GM19324 (cell line): Measurements from ENCODE around the gene ACOT2.

Experiments used
- ATAC-seq: cut with Tn5 transposase; IDR thresholded peaks from one replicate; pipeline ENCODE4 v1.9.1; 2021; ENCODE audit warnings: mild to moderate bottlenecking, moderate library complexity; ENCODE audit not compliant: unreplicated experiment, low FRiP score

ACOT2 gene

DNA sequence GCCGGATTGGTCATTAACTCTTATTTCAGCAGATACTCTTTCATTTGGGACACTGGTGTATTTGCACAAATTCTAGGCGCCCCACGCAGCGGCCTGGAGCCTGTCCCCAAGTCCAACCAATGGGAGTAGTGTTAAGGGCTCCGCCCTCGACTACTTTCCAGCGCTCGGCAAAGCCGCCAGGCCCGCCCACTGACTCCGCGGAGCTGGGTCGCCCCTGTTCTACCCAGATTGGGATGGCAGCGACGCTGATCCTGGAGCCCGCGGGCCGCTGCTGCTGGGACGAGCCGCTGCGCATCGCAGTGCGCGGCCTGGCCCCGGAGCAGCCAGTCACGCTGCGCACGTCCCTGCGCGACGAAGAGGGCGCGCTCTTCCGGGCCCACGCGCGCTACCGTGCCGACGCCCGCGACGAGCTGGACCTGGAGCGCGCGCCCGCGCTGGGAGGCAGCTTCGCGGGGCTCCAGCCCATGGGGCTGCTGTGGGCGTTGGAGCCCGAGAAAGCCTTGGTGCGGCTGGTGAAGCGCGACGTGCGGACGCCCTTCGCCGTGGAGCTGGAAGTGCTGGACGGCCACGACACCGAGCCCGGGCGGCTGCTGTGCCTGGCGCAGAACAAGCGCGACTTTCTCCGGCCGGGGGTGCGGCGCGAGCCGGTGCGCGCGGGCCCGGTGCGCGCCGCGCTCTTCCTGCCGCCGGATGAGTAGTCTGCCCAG is 43.5 kb downstream of the ACOT2 start, which contains the start of gene ACOT6:
Gene ACOT6, plus strand, starts transcription at position 179 of the 707 bp plus-strand sequence. Its CDS starts 55 bp downstream, at position 234.
- peak; percentile 64 for ATAC-seq

GRCh38 chr14:73613046-73613383 is 44.0 kb downstream of the ACOT2 start:
- no peak for ATAC-seq

DNA sequence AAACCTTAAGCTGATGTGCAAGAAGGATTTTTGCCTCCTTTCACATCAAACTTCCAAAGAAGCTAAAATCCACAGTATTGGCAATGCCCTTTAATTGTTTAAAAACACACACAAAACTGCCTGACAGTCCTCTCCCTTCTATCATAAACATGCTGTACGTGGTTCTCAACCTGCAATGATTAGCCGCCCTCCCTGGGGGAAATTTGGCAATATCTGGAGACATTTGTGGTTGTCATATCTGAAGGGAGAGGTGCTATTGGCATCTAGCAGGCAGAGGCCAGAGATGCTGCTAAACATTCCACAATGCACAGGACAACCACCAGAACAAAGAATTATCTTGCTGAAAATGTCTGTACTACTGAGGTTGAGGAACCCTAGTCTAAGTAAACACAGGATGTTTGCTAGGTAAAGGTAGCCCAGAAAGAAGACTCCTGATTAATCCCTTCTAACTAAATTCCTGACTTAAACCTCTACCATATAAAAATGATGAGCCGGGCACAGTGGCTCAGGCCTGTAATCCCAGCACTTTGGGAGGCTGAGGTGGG is 44.5 kb downstream of the ACOT2 start:
- ATAC-seq, result no peak

DNA sequence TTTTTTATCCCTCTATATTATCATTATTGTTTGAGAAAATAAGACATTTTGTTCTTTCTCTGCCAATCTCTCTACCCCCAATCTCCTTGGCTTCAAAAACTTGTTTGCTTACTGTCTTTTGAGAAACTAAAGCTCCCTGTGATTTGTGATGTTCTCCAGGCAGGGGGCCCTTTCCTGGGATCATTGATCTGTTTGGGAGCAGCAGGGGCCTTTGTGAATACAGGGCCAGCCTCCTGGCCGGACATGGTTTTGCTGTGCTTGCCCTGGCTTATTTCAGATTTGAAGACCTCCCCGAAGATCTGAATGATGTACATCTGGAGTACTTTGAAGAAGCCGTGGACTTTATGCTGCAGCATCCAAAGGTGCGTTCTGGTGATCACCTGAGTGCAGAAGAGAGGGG is 47.8 kb downstream of the ACOT2 start:
- no peak for ATAC-seq

DNA sequence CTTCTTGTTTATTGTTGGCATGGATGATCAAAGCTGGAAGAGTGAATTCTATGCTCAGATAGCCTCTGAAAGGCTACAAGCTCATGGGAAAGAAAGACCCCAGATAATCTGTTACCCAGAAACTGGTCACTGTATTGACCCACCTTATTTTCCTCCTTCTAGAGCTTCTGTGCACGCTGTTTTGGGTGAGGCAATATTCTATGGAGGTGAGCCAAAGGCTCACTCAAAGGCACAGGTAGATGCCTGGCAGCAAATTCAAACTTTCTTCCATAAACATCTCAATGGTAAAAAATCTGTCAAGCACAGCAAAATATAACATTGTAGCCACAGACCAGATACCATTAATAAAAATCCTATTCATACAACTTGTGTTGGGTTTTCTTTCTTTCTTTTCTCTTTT is 50.5 kb downstream of the ACOT2 start:
- ATAC-seq, result no peak

DNA sequence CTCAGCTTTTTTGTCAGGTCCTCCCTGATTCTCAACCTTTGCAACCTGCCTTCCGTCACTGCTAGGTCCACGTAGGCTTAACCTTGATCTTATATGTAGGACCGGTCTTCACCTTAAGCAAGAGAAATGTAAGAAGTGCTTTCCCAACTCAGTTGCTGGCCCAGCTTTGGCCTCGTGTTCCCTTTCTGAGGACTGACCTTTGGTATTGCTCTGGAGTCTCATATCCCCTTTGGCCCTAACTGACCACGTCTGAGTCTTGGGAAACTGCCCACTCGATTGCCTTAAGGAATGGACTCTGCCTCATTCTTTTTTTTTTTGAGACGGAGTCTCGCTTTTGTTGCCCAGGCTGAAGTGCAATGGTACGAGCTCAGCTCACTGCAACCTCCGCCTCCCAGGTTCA is 51.3 kb downstream of the ACOT2 start:
- no peak for ATAC-seq

DNA sequence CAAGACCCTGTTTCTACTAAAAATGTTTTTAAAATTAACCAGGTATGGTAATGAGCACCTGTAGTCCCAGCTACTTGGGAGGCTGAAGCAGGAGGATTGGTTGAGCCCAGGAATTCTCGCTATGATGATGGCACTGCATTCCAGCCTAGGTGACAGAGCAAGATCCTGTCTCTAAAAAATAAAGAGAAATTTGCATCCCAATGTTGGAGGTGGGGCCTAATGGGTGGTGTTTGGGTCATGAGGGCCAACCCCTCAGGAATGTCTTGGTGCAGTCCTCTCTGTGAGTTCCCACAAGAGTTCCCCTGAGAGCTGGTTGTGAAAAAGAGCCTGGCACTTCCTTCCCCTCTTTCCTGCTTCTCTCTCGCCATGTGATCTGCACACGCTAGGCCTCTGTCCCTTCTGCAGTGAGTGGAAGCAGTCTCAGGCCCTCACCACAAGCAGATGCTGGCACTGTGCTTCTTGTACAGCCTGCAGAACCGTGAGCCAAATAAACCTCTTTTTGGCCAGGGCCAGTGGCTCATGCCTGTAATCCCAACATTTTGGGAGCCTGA is 54.6 kb downstream of the ACOT2 start:
- ATAC-seq, result no peak
